ENCODE measurements around the gene STEAP1.
"Not testable (repeated sequence)": the region's sequence is repeated elsewhere in the genome, so short reads cannot be mapped to it uniquely, and the experiment has no call there.

The STEAP1 gene

DNA sequence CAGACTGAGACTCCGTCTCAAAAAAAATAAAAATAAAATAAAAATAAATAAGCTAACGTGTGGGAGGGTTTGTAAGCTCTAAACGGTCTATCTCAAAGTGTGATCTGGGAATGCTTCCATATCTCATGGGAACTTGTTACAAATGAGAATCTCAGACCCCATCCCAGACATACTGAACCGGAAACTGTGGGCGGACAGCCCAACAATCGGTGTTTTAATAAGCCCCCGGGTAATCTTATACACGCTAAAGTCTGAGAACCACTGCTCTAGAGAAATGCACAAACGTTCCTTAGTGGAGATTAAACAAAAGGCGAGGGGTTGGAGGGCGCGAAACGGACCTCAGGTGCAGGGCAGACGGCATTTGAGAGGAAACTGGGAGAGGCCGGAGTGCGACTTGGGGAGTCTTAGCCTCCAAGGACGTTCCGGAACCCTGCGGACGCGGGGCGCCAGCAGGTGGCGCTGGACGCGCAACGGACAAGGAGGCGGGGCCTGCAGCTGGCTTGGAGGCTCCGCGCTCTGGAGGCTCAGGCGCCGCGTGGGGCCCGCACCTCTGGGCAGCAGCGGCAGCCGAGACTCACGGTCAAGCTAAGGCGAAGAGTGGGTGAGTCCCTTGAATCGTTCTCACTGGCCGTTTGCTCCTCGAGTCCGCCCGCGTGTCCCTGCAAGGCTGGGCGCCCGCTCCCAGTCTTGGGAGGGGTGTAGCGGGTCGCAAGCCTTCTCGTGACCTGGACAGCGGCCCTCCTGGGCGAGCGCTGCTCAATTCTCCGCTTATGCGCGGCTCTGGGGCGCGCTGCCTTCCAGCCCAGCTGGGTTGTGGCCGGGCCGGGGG is at the start of gene STEAP1:
Gene STEAP1 (plus strand): TSS at position 527 of the 829 bp plus-strand sequence. CDS start 5,320 bp downstream, outside the sequence.
- DNase-seq, result peak; percentile 70 to 98 (median 90)
- intact Hi-C loops (cut with DNase I), result loop anchor here (1.0 to 10.0 kb wide), 3 partner anchors 61 to 274 kb away; partner anchors contain the start of gene STEAP2

DNA sequence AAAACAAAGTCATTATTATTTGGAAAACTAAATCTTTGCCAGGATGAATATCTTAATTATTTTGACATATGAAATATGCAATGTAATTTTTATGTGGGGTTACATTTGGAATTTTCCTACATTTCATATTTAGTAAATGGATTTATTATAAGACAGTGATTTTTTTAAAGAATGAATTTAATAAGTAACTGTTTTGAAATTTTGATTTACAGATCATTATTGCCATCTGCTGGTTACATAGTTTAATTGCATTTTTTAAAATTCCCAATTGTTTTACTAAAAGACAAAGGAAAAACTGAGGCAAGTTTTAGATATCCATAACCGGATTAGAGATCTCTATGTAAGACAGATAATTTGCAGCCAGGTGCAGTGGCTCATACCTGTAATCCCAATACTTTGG is 39.3 kb upstream of the STEAP1 start:
- intact Hi-C loops (cut with DNase I); DNase-seq: not testable (repeated sequence)

DNA sequence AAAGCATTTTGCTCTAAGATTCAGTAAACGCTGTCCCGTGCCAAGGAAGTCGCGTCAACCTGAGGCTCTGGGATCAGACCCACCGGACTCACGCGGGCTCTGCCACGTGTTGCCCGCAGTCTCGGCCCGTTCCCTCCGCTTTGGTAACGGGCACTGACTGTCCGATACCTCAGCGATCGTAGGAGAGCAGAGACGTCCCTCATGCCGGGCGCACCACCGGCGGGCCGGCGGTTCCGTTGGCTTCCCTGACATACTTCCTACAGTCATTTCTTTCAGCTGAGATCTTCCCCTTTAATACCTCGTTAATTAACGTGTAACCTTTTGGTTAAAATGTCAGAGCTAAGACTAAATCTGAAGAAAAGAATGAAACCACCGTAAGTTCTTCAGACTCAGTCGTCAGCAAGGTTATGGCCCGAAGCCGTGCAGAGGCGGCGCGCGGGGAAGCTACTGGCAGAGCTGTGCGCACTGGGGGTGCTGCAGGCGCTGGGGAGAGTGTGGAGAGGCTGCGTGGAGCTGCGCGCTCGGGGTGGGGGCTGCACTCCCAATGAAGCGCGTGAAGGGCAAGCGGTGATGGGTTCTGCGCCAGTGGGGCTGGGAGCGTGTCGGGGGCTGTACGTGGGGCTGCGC is 35.6 kb upstream of the STEAP1 start:
- peak in 9 of 10 donors; percentile 10 to 92 (median 47) for DNase-seq
- intact Hi-C loops (cut with DNase I), result not testable (repeated sequence)

DNA sequence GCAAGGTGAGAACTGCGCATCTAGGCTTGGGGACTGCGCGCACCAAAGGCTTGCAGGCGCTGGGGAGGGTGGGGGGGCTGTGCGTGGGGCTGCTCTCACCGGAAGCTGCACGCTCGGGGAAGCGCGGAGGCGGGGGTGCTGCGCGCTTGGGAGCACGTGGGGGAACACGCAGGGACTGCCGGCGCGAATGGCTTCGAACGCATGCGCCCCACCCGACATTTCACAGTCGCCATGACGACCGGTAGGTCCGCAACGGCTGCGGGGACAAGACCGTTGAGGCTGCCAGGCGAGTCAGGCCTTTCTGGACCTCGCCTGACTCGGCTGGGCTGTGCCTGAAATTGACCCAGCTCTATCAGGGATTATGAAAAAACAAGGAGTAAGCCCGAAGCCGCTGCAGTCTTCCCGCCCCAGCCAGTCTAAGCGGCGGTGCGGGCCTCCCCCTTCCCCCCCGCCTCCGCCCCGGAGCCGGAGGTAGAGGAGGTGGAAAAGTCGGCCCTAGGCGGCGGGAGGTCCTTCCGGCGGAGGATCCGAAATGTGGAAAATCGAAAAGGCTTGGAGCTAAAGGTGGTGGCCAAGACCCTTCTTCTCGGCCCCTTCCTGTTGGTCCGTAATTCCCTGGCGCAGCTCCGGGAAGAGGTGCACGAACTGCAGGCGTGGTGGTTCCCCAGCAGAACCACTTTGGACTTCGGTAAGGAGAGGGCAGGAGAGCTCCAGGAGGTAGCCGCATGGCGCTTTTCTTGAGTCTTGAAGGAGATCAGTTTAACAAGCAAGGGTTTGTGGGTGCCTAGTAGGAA is 34.9 kb upstream of the STEAP1 start:
- intact Hi-C loops (cut with DNase I), result no loop called here
- DNase-seq, result peak; percentile 44 to 96 (median 80)

DNA sequence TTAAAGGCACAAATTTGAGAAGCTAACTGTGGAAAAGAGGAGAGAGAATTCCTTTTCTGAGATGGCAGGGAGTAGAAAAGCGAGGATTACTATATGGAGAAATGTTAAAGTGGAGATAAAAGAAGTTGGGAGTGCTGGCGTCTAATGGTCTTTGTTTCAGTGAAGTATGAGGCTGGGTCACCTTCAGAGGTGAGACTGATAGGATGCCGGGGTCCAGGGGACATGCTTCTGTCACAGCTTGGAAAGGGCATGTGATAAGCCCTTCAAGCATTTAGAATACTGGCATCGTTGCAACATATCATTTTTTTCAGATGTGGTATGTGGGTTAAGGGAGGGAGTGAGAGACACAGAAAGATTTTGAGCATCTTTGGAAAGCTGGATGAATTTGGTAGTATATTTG is 34.1 kb upstream of the STEAP1 start:
- intact Hi-C loops (cut with DNase I); DNase-seq: not testable (repeated sequence)

DNA sequence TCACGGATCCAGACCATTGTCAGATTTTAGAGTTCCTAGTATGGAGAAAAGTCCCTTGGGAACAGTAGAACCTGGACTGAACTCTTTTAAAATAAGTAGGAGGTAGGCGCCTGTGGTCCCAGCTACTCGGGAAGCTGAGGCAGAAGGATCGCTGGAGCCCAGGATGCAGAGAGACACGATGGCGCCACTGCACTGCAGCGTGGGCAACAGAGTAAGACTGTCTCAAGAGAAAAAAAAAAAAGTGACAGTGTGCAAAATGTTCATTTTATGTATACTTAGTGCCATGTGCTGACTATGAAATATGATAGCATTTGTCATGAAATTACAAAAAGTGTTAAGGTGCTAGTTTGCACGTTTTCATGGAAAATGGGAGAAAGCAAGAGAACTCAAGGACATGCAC is 22.5 kb upstream of the STEAP1 start:
- intact Hi-C loops (cut with DNase I), result not testable (repeated sequence)
- peak in 3 of 10 donors; percentile 43 to 73 (median 72) for DNase-seq

DNA sequence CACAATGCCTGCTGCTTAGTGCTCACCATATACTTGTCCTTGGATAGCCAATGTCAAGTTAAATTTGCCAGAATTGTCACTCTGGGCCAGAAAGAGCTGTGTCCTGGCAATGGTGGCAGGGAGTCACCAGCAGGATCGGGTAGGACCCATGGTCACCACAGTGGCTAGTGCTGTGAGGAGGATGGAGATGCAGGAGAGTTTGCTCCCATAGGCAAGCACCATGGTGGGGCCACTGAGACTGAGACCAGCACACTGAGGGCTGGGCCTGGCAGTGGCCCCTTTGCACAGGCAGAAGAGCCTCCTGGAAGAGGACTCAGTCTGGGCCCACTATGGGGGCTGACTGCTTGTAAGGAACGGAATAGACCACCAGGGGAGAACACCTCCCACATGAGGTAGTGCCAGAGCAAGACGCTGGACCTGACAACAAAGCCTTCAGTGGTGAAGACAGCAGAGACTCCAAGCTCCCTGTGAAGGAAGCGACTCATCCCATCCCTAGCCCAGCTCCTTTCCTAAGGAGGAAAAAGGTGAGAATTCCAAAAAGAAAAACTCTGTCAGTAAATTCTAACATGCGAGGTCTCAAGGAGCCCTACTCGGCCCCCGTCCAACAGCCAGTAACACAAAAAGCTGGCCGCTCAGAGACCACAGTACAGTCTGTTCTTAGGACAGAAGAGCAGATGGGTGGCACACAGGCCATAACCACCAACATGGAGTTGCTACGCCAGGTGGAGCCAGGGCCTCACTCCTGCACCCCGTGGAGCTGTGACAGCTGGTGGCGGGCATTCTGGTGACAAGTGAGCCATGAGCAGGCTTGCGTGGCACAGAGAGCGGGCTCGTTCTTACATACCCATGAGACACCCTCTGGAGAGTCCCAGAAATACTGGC is 6.9 kb upstream of the STEAP1 start:
- intact Hi-C loops (cut with DNase I), result not testable (repeated sequence)
- peak in 3 of 10 donors; percentile 33 to 61 (median 58) for DNase-seq

DNA sequence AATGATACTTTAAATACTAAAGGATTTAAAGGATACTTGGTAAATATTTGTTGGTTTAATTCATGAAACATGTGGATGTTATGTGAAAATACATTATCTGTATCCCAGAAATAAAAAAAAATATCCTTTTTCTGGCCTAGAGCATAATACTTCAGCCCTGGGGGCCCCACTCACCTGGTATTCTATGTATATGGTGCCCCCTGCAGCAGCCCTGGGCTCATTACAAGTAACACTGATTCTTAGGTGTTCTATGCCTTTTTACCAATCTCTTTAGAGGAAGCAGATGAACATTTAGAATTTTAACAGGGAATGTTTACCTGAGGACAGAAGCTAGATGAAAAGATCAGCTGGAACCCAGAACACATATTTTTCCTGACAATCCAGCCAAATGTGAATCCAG is 4.8 kb upstream of the STEAP1 start:
- intact Hi-C loops (cut with DNase I), result not testable (repeated sequence)
- DNase-seq, result peak in 2 of 10 donors; percentile 51 to 69

DNA sequence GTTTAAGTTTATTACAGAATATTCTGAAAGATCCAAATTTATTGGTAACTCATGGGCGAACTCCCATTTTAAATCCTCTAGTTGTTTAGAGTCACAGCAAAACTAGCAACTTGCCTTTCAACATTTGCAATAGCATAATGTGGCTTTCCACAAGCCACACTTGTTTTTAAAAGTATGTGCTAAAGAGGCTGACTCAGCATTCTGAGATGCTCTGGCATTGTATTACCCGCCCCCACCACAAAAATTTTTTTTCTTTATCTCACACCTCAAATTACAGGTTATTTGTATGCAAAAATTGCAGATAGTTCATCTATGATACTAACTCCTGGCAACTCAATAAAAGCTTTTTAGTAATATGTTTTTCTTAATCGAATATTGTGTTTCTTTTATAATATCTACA is 2.4 kb upstream of the STEAP1 start:
- intact Hi-C loops (cut with DNase I), result loop anchor here (5.0 to 10.0 kb wide), 2 partner anchors 63 to 110 kb away; partner anchors contain the start of gene STEAP2
- DNase-seq, result not testable (repeated sequence)

DNA sequence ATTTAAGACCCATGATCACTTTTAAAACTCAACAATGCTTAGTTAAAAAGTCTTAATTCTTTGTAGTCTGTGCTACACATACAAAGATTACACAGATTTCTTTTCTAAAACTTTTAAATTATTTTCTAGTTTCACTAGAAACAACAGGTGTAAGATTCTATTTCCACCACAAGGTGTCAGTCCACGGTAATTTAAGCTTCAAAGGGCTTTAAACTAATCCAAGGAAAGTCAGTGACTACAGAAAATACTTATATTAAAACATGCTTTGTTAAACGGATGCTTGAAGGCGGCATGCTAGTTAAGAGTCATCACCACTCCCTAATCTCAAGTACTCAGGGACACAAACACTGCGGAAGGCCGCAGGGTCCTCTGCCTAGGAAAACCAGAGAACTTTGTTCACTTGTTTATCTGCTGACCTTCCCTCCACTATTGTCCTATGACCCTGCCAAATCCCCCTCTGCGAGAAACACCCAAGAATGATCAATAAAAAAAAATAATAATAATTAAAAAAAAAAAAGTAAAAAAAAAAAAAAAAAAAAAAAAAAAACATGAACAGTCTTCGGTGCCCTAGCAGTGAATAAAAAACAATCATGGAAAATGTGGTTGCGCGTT is 1.5 kb upstream of the STEAP1 start:
- intact Hi-C loops (cut with DNase I), result loop anchor here (5.0 to 10.0 kb wide), 2 partner anchors 62 to 110 kb away; partner anchors contain the start of gene STEAP2
- DNase-seq, result not testable (repeated sequence)

DNA sequence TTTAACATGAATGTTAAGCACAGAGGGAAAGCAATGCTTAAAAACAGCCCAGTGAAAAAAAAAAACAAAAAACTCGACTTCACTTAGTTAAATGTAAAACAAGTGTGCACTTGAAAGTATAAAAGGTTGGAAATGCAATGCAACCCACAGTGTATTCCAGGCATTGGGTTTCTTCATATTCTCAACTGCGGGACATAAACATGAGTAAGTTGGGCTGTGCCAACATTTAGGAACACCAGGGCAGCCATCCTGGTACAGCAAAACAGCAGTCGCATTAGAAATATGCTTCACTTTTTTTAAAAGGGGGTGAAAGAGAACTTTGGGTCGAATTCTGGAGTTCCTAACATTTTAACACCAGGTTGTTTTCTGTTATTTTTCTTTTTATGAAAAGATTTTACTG is 937 bp downstream of the STEAP1 start:
- no peak for DNase-seq
- intact Hi-C loops (cut with DNase I), result loop anchor here (10.0 kb wide), 1 partner anchor 60 kb away; the partner anchor contains the start of gene STEAP2

DNA sequence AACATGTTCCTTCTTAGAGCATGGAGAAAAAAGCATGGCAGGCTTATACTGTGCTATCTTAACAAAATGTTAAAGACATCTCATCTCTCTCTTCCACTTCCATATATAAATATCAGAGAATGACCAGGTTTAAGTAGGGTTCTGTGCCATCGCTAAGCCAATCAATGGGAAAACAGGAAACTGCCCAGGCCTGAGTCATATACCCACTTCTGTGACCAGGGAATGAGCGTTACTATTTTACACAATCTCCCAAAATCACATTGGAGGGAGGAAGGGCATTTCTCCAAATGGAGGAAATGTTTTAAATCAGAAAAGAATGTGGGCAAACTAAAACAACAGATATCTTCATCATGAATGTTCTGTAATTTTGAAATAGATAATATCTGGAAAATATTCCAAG is 3.1 kb downstream of the STEAP1 start:
- intact Hi-C loops (cut with DNase I), result loop anchor here (10.0 kb wide), 1 partner anchor 57 kb away; the partner anchor contains the start of gene STEAP2
- DNase-seq, result not testable (repeated sequence)

DNA sequence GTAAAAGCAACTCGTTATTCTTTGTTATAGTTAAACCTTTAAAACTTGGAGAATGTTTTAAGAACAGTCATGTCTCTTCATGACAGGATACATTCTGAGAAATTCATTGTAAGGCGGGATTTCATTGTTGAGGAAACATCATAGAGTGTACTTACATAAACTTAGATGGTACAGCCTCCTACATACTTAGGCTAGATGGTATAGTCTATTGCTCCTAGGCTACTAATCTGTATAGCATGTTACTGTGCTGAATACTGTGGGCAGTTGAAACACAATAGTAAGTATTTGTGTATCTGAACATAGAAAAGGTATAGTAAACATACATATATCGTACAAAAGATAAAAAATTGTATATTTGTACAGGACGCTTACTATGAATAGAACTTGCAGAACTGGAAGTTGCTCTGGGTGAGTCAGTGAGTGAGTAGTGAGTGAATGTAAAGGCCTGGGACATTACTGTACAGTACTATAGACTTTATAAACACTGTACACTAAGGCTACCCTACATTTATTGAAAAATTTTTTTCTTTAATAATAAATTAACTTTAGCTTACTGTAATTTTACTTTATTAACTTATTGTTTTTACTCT is 3.6 kb downstream of the STEAP1 start:
- intact Hi-C loops (cut with DNase I), result loop anchor here (10.0 kb wide), 1 partner anchor 57 kb away; the partner anchor contains the start of gene STEAP2
- not testable (repeated sequence) for DNase-seq

DNA sequence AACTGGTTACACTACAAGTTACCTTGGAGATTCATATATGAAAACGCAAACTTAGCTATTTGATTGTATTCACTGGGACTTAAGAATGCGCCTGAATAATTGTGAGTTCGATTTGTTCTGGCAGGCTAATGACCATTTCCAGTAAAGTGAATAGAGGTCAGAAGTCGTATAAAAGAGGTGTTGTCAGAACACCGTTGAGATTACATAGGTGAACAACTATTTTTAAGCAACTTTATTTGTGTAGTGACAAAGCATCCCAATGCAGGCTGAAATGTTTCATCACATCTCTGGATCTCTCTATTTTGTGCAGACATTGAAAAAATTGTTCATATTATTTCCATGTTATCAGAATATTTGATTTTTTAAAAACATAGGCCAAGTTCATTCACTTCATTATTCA is 9.3 kb downstream of the STEAP1 start:
- DNase-seq, result no peak
- intact Hi-C loops (cut with DNase I), result no loop called here

DNA sequence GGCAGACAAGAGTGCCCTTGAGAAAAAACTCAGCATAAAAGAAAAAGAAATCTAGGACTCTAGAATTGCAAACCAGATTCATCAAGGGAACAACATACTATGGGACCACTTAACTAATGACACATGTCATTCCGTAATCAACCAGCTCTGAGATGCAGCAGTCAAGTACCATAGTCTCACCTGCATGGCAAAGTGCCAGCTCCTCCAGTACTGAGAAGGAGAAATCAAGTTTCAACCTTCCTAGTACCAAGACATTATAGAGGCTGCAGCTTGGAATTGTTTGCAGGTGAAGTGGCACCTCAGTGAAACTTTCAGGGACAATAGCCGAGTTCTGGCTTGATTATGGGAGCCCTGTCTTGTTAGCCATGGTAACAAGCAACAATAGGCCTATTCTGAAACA is 11.5 kb downstream of the STEAP1 start:
- DNase-seq, result no peak
- intact Hi-C loops (cut with DNase I), result no loop called here

DNA sequence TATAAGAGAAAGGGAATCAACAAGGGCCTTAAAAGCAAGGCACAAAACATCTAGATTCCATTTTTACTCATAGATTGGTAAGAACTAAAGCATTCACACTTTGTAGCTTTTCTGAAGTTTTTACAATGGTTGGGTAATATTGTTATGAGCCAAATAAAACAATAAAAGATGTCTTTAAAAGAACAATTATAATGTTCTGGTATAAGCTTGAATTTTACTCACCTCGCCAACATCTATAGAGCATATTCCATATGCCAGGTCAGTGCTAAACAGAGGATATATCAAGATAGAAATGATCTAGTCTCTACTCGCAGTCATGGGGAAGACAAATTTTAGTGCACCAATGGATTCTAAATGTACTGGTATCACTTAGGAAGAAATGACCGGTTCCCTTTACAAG is 11.9 kb downstream of the STEAP1 start:
- intact Hi-C loops (cut with DNase I), result no loop called here

DNA sequence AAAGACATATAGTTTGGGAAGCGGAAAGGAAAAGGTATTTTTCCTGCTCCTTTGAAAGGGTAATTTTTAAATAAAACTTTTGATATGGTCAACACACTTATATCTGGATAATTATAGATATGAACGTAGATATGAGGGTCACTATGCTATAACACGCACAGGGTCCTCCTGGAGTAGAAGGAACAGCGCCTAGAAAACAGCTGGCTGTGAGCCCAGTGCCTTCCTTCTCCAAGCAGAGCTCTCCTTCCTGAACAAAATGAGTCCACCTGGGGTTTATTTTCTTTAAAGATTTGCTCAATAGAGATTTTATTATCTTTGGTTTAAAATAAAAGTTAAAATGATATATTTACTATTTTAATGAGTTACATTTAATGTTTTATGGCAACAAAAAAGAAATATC is 13.1 kb downstream of the STEAP1 start:
- DNase-seq, result no peak
- intact Hi-C loops (cut with DNase I), result no loop called here

More for the DNA sequence above, 11.9 kb downstream of the STEAP1 start:
- no peak for DNase-seq

DNA sequence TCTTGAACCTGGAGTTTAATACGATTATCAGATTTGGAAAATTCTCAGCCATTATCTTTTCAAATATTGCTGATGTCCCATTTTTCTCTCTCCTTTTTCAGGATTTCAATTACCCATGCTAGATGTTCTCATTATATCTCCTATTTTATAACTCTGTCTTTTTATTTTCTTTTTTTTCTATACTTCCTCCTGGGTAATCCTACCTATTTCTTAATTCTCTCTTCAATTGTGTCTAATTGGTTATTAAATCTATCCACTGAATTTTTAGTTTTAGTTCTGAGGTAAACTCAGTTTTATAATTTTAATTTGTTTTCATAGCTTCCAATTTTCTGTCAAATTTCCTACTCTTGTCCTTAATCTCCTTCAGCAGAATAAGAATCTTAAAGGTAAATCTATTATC is 15.6 kb downstream of the STEAP1 start:
- DNase-seq, result no peak
- intact Hi-C loops (cut with DNase I), result no loop called here

DNA sequence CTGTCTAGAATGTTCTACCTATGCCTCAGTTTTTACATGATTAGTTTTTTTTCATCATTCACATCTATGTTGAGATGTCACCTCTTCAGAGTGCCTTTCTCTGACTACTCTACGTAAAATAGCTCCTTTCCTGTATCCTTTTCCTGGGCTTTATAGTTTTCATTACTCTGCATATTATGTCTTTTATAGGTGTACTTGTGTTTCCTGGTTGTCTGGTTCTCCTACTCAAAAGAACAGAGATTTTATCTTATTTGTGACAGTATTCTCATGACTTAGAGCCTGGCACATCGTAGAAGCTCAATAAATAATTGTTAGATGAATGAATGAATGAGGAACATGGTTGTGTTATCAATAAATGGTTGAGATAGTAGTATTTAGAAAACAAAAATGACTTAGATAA is 17.9 kb downstream of the STEAP1 start:
- DNase-seq, result no peak
- intact Hi-C loops (cut with DNase I), result no loop called here
